Mucosa of descending colon (tissue), 3 donors: ENCODE results near the gene CDH4. TPM values are rescaled to one million over a fixed set of nuclear protein-coding genes. Genes with fewer than 3 reads are reported as not detected.

Experiments used
- ATAC-seq: fragments of 200-7000 bp; cut with Tn5 transposase; one replicate; pipeline ENCODE4 v1.9.1; 2020; ENCODE audit warnings: mild to moderate bottlenecking, moderate library complexity
- DNase-seq, 3 donors: peaks; one replicate each; pipeline ENCODE4 v3.0.0-alpha.2; 2020
- H3K36me3 ChIP-seq: fragments of 200-600 bp; one replicate; pipeline ENCODE4 v1.8.0; 2021; ENCODE audit warnings: low read depth, mild to moderate bottlenecking
- H3K4me1 ChIP-seq: fragments of 200-600 bp; one replicate; pipeline ENCODE4 v1.8.0; 2021; ENCODE audit warnings: low read depth, mild to moderate bottlenecking
- H3K4me3 ChIP-seq: fragments of 200-600 bp; one replicate; pipeline ENCODE4 v1.8.0; 2021; ENCODE audit warnings: mild to moderate bottlenecking
- H3K9me3 ChIP-seq: fragments of 200-600 bp; one replicate; pipeline ENCODE4 v1.8.0; 2021; ENCODE audit warnings: mild to moderate bottlenecking
- CTCF ChIP-seq: fragments of 200-600 bp; IDR thresholded peaks from one replicate; pipeline ENCODE4 v1.8.0; 2022; ENCODE audit warnings: antibody characterized with exemption, mild to moderate bottlenecking
- intact Hi-C, 2 donors: fragments of 100-400 bp; cut with DNase I in 1 of 2; cut with micrococcal nuclease in 1 of 2; formaldehyde crosslinking; loops; one replicate each; pipeline versions ENCODE4 v1.11.0 to v1.11.1; 2022; cut with DNase I, micrococcal nuclease
- total RNA-seq, 3 donors: library from RNA; stranded (reverse); fragmentation: NEBNext Ultra II Directional in 2 of 3; extraction: Animal tissue kit (Norgen Biotek cat#: 25700) in 2 of 3; gene quantifications; one replicate each; pipeline versions ENCODE4 v1.2.1 to v1.2.4, GENCODE V29; 2021 to 2023
- donor health status: DM: no; HTN: no; CAD: no; lungs with moderate emphysema.
- donor health status: DM: no; HTN: no; CAD: no.
- donor health status: DM: no; HTN: yes; CAD: no.

Gene CDH4
- total RNA-seq, 3 donors from 2014 or later = 0.16 TPM; not detected in 2

GRCh38 chr20:61320691-61321425 lies 68.8 kb downstream of the CDH4 start:
- H3K4me1 ChIP-seq = no peaks in the 10 kb centered on the region
- intact Hi-C loops = no loop called here
- no peaks in the 10 kb centered on the region for H3K36me3 ChIP-seq
- no peak for DNase-seq
- no peak overlapping the region for H3K4me3 ChIP-seq
- no peaks in the 10 kb centered on the region for H3K9me3 ChIP-seq
- no peak for ATAC-seq
- no peak for TF ChIP-seq CTCF

- TF ChIP-seq CTCF = no peak
- ATAC-seq = no peak
- intact Hi-C loops = no loop called here
- no peaks in the 10 kb centered on the region for H3K4me1 ChIP-seq
- no peak for DNase-seq
- no peaks in the 10 kb centered on the region for H3K9me3 ChIP-seq
- no peak overlapping the region for H3K4me3 ChIP-seq
- no peaks in the 10 kb centered on the region for H3K36me3 ChIP-seq
Measured at GRCh38 chr20:61321481-61321880, 69.4 kb downstream of the CDH4 start.

GRCh38 chr20:61322151-61322865 lies 70.2 kb downstream of the CDH4 start:
- Histone ChIP-seq H3K36me3 (no peaks in the 10 kb centered on the region), H3K9me3 (no peaks in the 10 kb centered on the region), H3K4me1 (no peaks in the 10 kb centered on the region), H3K4me3 (no peak overlapping the region)
- intact Hi-C loops = no loop called here
- no peak for ATAC-seq
- no peak for DNase-seq
- TF ChIP-seq CTCF = no peak

- TF ChIP-seq CTCF = no peak
- H3K36me3 ChIP-seq = no peaks in the 10 kb centered on the region
- H3K9me3 ChIP-seq = no peaks in the 10 kb centered on the region
- ATAC-seq (no peak), DNase-seq (no peak)
- no peaks in the 10 kb centered on the region for H3K4me1 ChIP-seq
- no peak overlapping the region for H3K4me3 ChIP-seq
- intact Hi-C loops = no loop called here
Measured at GRCh38 chr20:61324906-61325305, 72.8 kb downstream of the CDH4 start.

GRCh38 chr20:61325718-61326117 lies 73.7 kb downstream of the CDH4 start:
- no peak overlapping the region for H3K4me3 ChIP-seq
- intact Hi-C loops = no loop called here

More at GRCh38 chr20:61325718-61326117, 73.7 kb downstream of the CDH4 start:
- H3K9me3 ChIP-seq = no peaks in the 10 kb centered on the region
- no peaks in the 10 kb centered on the region for H3K4me1 ChIP-seq
- no peak for TF ChIP-seq CTCF
- ATAC-seq = no peak
- H3K36me3 ChIP-seq = no peaks in the 10 kb centered on the region
- DNase-seq = no peak
